Germinal center (tissue), 1 donor: ENCODE results near the gene NFE2L2.
A peak's percentile ranks its signal among the peaks of the same experiment; 100 is the strongest.
"Not testable (repeated sequence)": the region's sequence is repeated elsewhere in the genome, so short reads cannot be mapped to it uniquely, and the experiment has no call there.

Source experiments
- DNase-seq: peaks from one replicate; pipeline ENCODE4 v3.0.0; 2012; ENCODE audit warnings: mixed read lengths, low spot score

NFE2L2 gene

GRCh38 chr2:177237932-177238331 is 26.6 kb downstream of the NFE2L2 start:
- DNase-seq = no peak

- DNase-seq = no peak
Measured at GRCh38 chr2:177235855-177236437, 28.6 kb downstream of the NFE2L2 start.

DNA sequence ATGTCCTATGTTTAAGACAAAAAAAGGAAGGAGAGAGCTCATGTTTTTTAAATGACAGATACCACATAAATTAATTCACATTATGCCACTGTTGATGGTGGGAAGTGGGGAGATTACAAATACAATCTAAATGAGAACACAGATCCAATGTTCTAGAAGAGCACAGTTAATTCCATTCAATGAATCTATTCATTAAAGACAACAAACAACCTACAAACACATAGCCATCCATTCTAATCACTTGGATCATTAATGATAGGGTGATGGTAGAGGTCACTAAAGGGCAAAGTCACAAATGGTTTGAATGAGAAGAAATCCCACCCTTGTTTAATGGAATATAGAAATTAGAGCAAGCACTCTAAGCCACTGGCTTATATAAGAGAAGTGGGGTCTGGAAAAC is 30.3 kb downstream of the NFE2L2 start:
- no peak for DNase-seq

GRCh38 chr2:177232098-177232704 is 32.3 kb downstream of the NFE2L2 start:
- DNase-seq = no peak

DNA sequence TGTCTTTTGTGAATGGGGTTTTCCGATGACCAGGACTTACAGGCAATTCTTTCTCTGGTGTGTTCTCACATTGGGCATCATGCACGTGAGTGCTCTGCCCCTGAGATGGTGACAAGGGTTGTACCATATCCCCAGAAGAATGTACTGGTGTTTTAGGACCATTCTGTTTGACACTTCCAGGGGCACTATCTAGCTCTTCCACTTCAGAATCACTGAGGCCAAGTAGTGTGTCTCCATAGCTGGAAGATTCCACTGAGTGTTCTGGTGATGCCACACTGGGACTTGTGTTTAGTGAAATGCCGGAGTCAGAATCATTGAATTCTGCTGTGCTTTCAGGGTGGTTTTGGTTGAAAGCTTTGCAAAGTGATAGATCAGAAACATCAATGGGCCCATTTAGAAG is 33.3 kb downstream of the NFE2L2 start:
- no peak for DNase-seq

DNA sequence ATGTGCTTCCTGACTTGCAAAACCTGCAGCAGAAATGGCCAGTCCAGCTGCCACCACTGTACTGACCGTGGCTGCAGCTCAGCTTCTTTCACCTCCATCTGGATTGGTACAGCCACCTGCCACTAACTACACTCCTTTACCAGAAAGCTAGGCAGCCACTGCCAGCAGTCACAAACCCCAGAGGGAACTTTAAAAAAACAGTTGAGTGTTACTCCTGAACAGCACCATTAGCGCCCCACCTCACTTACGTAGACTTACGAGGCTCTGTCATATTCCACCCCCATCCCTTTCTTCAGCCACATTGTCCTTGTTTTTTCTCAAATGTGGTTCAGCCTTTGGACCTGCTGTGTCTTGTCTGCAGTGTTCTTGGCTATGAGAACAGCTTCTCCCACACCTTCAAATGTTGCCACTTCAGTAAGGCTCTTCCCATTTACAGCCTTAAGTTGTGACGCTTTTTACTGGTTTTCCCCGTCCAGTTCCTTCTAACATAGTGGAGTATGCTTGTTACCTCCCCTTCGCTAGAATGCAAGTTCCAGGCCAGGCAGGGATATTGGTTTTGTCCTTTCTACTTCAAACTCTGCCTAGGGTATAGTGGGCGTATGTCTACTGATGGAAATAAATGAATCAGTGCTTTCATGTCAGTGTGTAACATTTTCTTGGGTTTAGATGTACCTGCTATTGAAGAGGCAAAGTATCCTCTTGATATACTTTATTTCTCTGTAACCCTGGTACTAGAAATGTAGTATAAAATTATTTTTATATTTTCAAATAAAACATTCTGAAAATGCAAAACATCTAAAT is 34.9 kb downstream of the NFE2L2 start:
- no peak for DNase-seq

DNA sequence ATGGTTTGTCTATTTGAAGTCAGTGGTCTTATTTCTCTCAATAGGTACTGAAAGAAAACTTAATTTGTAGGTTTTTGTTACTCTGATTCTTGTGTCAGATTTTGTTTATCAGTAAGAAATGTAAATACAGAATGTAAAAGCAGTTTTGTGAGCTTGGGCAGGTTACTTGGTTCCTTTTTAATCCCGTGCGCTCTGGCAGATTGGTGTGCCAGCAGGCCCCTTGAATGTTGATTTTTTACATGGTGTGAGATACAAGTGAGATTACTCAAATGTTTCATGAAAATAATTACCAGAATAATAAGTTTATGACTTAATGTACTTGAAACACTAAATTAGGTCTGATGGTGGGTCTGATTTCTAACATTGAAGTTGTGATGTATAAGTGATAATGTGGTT is 38.6 kb downstream of the NFE2L2 start:
- no peak for DNase-seq

DNA sequence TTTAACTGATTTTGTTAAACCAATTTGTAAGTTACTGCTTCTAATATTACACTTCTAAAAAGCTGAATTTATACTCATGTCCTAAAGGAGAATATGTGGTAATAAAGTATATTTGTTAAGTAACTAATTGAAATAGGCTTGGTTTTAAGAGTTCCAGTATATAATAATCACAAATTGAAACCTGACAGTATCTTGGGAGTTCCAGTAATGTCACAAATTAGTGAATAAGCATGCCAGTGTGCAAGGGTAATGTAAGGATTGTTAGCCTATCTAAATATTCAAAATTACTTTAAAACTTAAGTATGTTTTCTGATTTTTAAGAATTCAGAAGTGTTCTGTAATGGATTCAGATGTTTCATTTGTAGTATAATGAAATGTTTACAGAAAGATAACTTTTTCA is 41.1 kb downstream of the NFE2L2 start:
- DNase-seq = not testable (repeated sequence)

DNA sequence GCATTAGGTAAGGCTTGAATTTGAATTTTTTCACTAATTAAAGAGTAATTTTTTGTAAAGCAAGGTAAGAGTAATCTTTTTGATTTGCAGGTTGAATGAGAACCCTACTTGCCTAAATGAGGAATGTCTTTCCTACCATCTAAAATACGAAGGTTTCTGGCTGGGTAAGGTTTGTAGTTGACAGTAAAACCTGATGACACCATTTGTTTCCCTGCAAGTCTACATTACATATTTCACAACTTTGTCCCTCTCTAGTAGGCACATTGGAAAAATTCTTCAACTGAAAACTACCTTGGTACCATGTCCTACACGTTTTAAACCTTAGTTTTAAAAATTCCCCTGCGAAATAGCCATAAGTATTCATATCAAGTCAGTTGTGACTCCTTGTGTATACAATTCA is 42.6 kb downstream of the NFE2L2 start:
- DNase-seq = no peak

DNA sequence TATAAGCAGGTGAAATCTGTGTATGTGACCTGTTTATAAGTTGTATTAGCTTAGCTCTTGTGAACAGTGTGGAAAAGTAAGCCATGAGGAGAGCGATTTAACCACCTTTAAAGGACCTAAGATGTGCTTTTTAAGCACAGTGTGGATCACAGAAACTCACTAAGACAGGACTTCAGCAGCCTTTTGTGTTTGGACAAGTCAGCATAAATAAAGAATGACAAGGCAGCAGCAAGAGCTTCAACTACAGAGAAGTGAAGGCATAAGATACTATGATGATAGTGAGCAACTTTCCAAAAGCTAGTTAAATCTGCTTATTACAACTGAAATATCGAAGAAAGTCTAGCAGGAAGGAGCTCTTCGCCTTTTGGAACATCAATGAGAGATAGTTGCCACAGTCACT is 43.0 kb downstream of the NFE2L2 start:
- DNase-seq = no peak

GRCh38 chr2:177219787-177220186 is 44.7 kb downstream of the NFE2L2 start:
- DNase-seq = not testable (repeated sequence)

GRCh38 chr2:177217247-177217843 is 47.2 kb downstream of the NFE2L2 start:
- no peak for DNase-seq

DNA sequence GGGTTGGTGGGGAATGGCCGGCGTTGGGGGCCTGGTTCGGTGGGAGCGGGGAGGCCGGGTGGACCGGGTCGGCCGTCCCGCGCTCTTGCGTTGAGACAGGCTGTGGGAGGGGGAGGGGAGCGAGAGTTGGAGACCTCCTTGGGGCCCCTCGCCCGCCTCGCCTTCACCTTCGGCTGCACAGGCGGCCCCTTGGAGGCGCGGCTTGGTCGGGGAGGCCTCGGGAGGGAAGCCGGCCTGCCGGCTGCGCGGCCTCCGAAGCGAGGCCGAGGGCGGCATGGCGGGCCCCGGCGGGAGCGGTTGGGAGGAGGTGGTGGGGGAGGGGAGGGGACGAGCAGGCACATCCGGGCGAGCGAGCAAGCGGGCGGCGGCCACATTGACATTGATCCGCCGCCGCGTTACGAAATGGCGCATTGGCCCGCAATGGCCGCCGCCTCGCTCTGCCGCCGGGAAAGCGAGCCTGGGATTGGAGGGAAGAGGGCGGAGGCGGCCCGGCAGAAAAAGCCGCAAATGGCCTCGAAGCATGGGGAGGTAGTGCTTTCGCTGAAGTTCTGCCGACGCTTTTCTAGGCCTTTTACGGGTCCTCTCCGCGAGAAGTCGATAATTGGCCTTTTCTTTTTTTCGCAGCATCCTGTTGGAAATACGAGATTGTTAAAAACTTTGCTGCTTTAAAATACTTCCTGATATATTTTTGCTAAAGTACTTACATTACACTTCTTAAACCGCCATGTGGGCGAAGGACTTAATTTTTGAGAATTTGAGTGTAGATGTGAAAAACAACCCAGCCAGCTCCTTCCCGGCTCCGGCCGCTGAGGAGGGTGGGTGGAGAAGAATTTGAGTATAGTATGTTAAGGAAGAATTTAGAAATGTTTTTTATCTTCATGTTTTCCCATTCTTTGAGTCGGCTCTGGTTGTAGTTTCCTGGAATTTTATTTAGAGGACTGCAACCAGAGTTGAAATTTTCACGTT is 51.4 kb downstream of the NFE2L2 start:
- DNase-seq = peak; percentile 87

GRCh38 chr2:177212106-177212890 is 52.2 kb downstream of the NFE2L2 start, which contains the start of gene HNRNPA3:
TSS of gene HNRNPA3 (plus strand) at chr2:177212794. CDS start at chr2:177212800, 6 bp downstream.
- DNase-seq = peak; percentile 99

GRCh38 chr2:177211576-177212105 is 52.9 kb downstream of the NFE2L2 start:
- no peak for DNase-seq

GRCh38 chr2:177211169-177211568 is 53.4 kb downstream of the NFE2L2 start:
- DNase-seq = no peak

- no peak for DNase-seq
Measured at GRCh38 chr2:177207101-177207500, 57.4 kb downstream of the NFE2L2 start.

- no peak for DNase-seq
Measured at GRCh38 chr2:177204417-177204816, 60.1 kb downstream of the NFE2L2 start.

- no peak for DNase-seq
Measured at GRCh38 chr2:177201919-177202346, 62.6 kb downstream of the NFE2L2 start.

DNA sequence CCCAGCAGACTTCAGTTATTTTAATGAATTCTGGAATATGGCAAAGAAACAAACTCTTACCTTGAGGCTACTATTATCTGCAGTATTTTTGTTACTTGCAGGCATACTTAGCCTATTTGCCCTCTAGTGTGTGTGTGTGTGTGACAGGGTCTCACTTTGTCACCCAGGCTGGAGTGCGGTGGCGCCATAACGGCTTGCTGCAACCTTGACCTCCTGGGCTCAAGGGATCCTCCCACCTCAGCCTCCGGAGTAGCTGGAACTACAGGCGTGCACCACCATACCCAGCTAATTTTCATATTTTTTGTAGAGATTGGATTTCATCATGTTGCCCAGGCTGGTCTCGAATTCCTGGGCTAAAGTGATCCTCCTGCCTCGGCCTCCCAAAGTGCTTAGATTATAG is 64.1 kb downstream of the NFE2L2 start:
- DNase-seq = not testable (repeated sequence)
